ENCODE data around the gene ASXL1. TPM values are rescaled to one million over a fixed set of nuclear protein-coding genes. Genes with fewer than 3 reads are reported as not detected.

Gene ASXL1
- polyA plus RNA-seq, 12 donors = 30.9 to 63.5 (median 37.7) TPM; not detected in 1

GRCh38 chr20:32438331-32438858 is 80.3 kb downstream of the ASXL1 start:
- DNase-seq = no peak

GRCh38 chr20:32439132-32439829 is 81.2 kb downstream of the ASXL1 start:
- DNase-seq = no peak

GRCh38 chr20:32440069-32440757 is 82.1 kb downstream of the ASXL1 start:
- DNase-seq = no peak

- no peak for DNase-seq
Observed at GRCh38 chr20:32440758-32441078, 82.6 kb downstream of the ASXL1 start.

GRCh38 chr20:32441638-32442037 is 83.5 kb downstream of the ASXL1 start:
- no peak for DNase-seq

- DNase-seq = no peak
Observed at GRCh38 chr20:32442630-32443373, 84.7 kb downstream of the ASXL1 start.

GRCh38 chr20:32443386-32443974 is 85.3 kb downstream of the ASXL1 start:
- DNase-seq = no peak

- no peak for DNase-seq
Observed at GRCh38 chr20:32444474-32445220, 86.5 kb downstream of the ASXL1 start.

GRCh38 chr20:32445539-32446273 is 87.6 kb downstream of the ASXL1 start:
- no peak for DNase-seq

- no peak for DNase-seq
Observed at GRCh38 chr20:32446301-32447100, 88.4 kb downstream of the ASXL1 start.

GRCh38 chr20:32447136-32448027 is 89.3 kb downstream of the ASXL1 start:
- DNase-seq = no peak

GRCh38 chr20:32448306-32449056 is 90.3 kb downstream of the ASXL1 start:
- DNase-seq = no peak

- DNase-seq = no peak
Observed at GRCh38 chr20:32449057-32449889, 91.1 kb downstream of the ASXL1 start.

- DNase-seq = no peak
Observed at GRCh38 chr20:32449890-32450401, 91.8 kb downstream of the ASXL1 start.

- no peak for DNase-seq
Observed at GRCh38 chr20:32450484-32451061, 92.4 kb downstream of the ASXL1 start.

- no peak for DNase-seq
Observed at GRCh38 chr20:32451340-32451681, 93.2 kb downstream of the ASXL1 start.

Data from muscle of arm (tissue), 12 donors.